HS-27A (cell line): ENCODE measurements around the gene SEMA3B.
"Not testable (repeated sequence)": the region's sequence is repeated elsewhere in the genome, so short reads cannot be mapped to it uniquely, and the experiment has no call there.

ENCODE experiments used
- DNase-seq: peaks from one replicate; pipeline ENCODE4 v3.0.0-alpha.2; 2012; ENCODE audit warnings: low read depth, missing footprints

Gene SEMA3B

GRCh38 chr3:50268703-50269451, at the start of gene SEMA3B:
Gene SEMA3B (plus strand): TSS chr3:50269147. CDS start chr3:50269241, 94 bp downstream.
- no peak for DNase-seq

- no peak for DNase-seq
Observed at GRCh38 chr3:50219285-50219684, 49.7 kb upstream of the SEMA3B start.

- no peak for DNase-seq
Observed at GRCh38 chr3:50220109-50220508, 48.8 kb upstream of the SEMA3B start.

GRCh38 chr3:50221051-50221410, 47.9 kb upstream of the SEMA3B start:
- no peak for DNase-seq

GRCh38 chr3:50221411-50222168, 47.4 kb upstream of the SEMA3B start:
- no peak for DNase-seq

- no peak for DNase-seq
Observed at GRCh38 chr3:50222169-50222528, 46.8 kb upstream of the SEMA3B start.

- no peak for DNase-seq
Observed at GRCh38 chr3:50224639-50225038, 44.3 kb upstream of the SEMA3B start.

- peak; percentile 33 for DNase-seq
Observed at GRCh38 chr3:50226888-50227389, 42.0 kb upstream of the SEMA3B start.

GRCh38 chr3:50227390-50228183, 41.4 kb upstream of the SEMA3B start:
- peak; percentile 71 for DNase-seq

GRCh38 chr3:50228184-50228763, 40.7 kb upstream of the SEMA3B start:
- not testable (repeated sequence) for DNase-seq

- DNase-seq = no peak
Observed at GRCh38 chr3:50229490-50229889, 39.5 kb upstream of the SEMA3B start.

- DNase-seq = no peak
Observed at GRCh38 chr3:50230104-50230793, 38.7 kb upstream of the SEMA3B start.

GRCh38 chr3:50230794-50231125, 38.2 kb upstream of the SEMA3B start:
- DNase-seq = no peak

- no peak for DNase-seq
Observed at GRCh38 chr3:50231581-50231980, 37.4 kb upstream of the SEMA3B start.

- no peak for DNase-seq
Observed at GRCh38 chr3:50232303-50232702, 36.6 kb upstream of the SEMA3B start.

GRCh38 chr3:50233176-50233575, 35.8 kb upstream of the SEMA3B start:
- DNase-seq = no peak

GRCh38 chr3:50235716-50236483, 33.0 kb upstream of the SEMA3B start, which contains the start of gene GNAI2:
Gene GNAI2 (plus strand): TSS chr3:50236204. CDS start chr3:50236336, 132 bp downstream.
- peak; percentile 95 for DNase-seq

GRCh38 chr3:50236484-50237132, 32.3 kb upstream of the SEMA3B start:
- no peak for DNase-seq

- no peak for DNase-seq
Observed at GRCh38 chr3:50237133-50237651, 31.8 kb upstream of the SEMA3B start.
